Mucosa of rectum (tissue), 2 donors: ENCODE measurements around the gene FAM20C.
A peak's percentile ranks its signal among the peaks of the same experiment; 100 is the strongest.
"Not testable (repeated sequence)": the region's sequence is repeated elsewhere in the genome, so short reads cannot be mapped to it uniquely, and the experiment has no call there.

ENCODE experiments used
- H3K27ac ChIP-seq, 2 donors: one replicate each; pipeline ENCODE4 v1.7.0; 2013; ENCODE audit warnings: inconsistent platforms in 2 of 2, low read depth in 2 of 2, low read length in 2 of 2
- H3K27me3 ChIP-seq, 2 donors: one replicate each; pipeline ENCODE4 v1.7.0; 2013; ENCODE audit warnings: low read length in 2 of 2; ENCODE audit not compliant: control insufficient read depth in 2 of 2, insufficient read depth in 2 of 2
- H3K36me3 ChIP-seq, 2 donors: one replicate each; pipeline ENCODE4 v1.7.0; 2013; ENCODE audit warnings: low read length in 2 of 2; ENCODE audit not compliant: control insufficient read depth in 2 of 2, insufficient read depth in 2 of 2
- H3K4me1 ChIP-seq, 2 donors: one replicate each; pipeline ENCODE4 v1.7.0; 2013; ENCODE audit warnings: low read length in 2 of 2, mild to moderate bottlenecking in 1 of 2; ENCODE audit not compliant: control insufficient read depth in 2 of 2, insufficient read depth in 2 of 2
- H3K4me3 ChIP-seq, 2 donors: one replicate each; pipeline ENCODE4 v1.7.0; 2013; ENCODE audit warnings: low read length in 2 of 2
- H3K9ac ChIP-seq, 2 donors: one replicate each; pipeline ENCODE4 v1.7.0; 2013; ENCODE audit warnings: low read length in 2 of 2, low read depth in 1 of 2, mild to moderate bottlenecking in 1 of 2
- H3K9me3 ChIP-seq, 2 donors: one replicate each; pipeline ENCODE4 v1.7.0; 2013; ENCODE audit warnings: low read length in 2 of 2; ENCODE audit not compliant: control insufficient read depth in 2 of 2
- donor health status: healthy.
- donor health status: Normal muscosa, but diverticular disease.

FAM20C gene

GRCh38 chr7:175955-176354, 16.4 kb upstream of the FAM20C start:
- no peaks in the 10 kb centered on the region for H3K36me3 ChIP-seq
- H3K27ac ChIP-seq, result no peak overlapping the region
- no peaks in the 10 kb centered on the region for H3K9me3 ChIP-seq
- no peak overlapping the region for H3K4me3 ChIP-seq
- H3K27me3 ChIP-seq, result no peaks in the 10 kb centered on the region
- H3K9ac ChIP-seq, result no peak overlapping the region
- H3K4me1 ChIP-seq, result peaks cover 0 to 4% of the 10 kb centered on the region in 2 donors

GRCh38 chr7:176381-176780, 16.0 kb upstream of the FAM20C start:
- peaks cover 0 to 4% of the 10 kb centered on the region in 2 donors for H3K4me1 ChIP-seq
- H3K9me3 ChIP-seq, result no peaks in the 10 kb centered on the region
- H3K4me3 ChIP-seq, result no peak overlapping the region
- no peak overlapping the region for H3K9ac ChIP-seq
- H3K27ac ChIP-seq, result no peak overlapping the region
- H3K36me3 ChIP-seq, result no peaks in the 10 kb centered on the region
- no peaks in the 10 kb centered on the region for H3K27me3 ChIP-seq

- no peak overlapping the region for H3K4me3 ChIP-seq
- no peaks in the 10 kb centered on the region for H3K27me3 ChIP-seq
- no peaks in the 10 kb centered on the region for H3K9me3 ChIP-seq
- H3K9ac ChIP-seq, result no peak overlapping the region
- H3K27ac ChIP-seq, result no peak overlapping the region
- peaks cover 0 to 4% of the 10 kb centered on the region in 2 donors for H3K4me1 ChIP-seq
- H3K36me3 ChIP-seq, result no peaks in the 10 kb centered on the region
Observed at GRCh38 chr7:176786-177459, 15.4 kb upstream of the FAM20C start.

GRCh38 chr7:178444-178843, 13.9 kb upstream of the FAM20C start:
- no peak overlapping the region for H3K9ac ChIP-seq

GRCh38 chr7:179209-179681, 13.1 kb upstream of the FAM20C start:
- no peak overlapping the region for H3K4me3 ChIP-seq
- peaks cover 0 to 4% of the 10 kb centered on the region in 2 donors for H3K4me1 ChIP-seq
- H3K9me3 ChIP-seq, result no peaks in the 10 kb centered on the region
- H3K27me3 ChIP-seq, result no peaks in the 10 kb centered on the region
- H3K36me3 ChIP-seq, result no peaks in the 10 kb centered on the region
- H3K27ac ChIP-seq, result peak overlapping the region; percentile 43 to 56
- no peak overlapping the region for H3K9ac ChIP-seq

More at GRCh38 chr7:178444-178843, 13.9 kb upstream of the FAM20C start:
- Histone ChIP-seq H3K27me3 (no peaks in the 10 kb centered on the region), H3K4me1 (peaks cover 0 to 4% of the 10 kb centered on the region in 2 donors), H3K9me3 (no peaks in the 10 kb centered on the region), H3K27ac (peak overlapping the region in 1 of 2 donors; percentile 16), H3K36me3 (no peaks in the 10 kb centered on the region), H3K4me3 (no peak overlapping the region)

- no peaks in the 10 kb centered on the region for H3K9me3 ChIP-seq
- H3K27me3 ChIP-seq, result no peaks in the 10 kb centered on the region
- H3K4me1 ChIP-seq, result peaks cover 0 to 4% of the 10 kb centered on the region in 2 donors
- no peak overlapping the region for H3K9ac ChIP-seq
- no peaks in the 10 kb centered on the region for H3K36me3 ChIP-seq
- peak overlapping the region in 1 of 2 donors; percentile 43 for H3K27ac ChIP-seq
- H3K4me3 ChIP-seq, result no peak overlapping the region
Observed at GRCh38 chr7:179948-180694, 12.2 kb upstream of the FAM20C start.

- Histone ChIP-seq H3K27me3 (no peaks in the 10 kb centered on the region), H3K4me1 (peaks cover 0 to 4% of the 10 kb centered on the region in 2 donors), H3K4me3 (no peak overlapping the region), H3K27ac (no peak overlapping the region), H3K9ac (no peak overlapping the region), H3K9me3 (no peaks in the 10 kb centered on the region), H3K36me3 (no peaks in the 10 kb centered on the region)
Observed at GRCh38 chr7:181738-182137, 10.6 kb upstream of the FAM20C start.

GRCh38 chr7:182502-182901, 9.9 kb upstream of the FAM20C start:
- H3K9me3 ChIP-seq, H3K27ac ChIP-seq, H3K4me3 ChIP-seq, H3K27me3 ChIP-seq, H3K4me1 ChIP-seq, H3K36me3 ChIP-seq, H3K9ac ChIP-seq: not testable (repeated sequence)

GRCh38 chr7:183496-184292, 8.7 kb upstream of the FAM20C start:
- Histone ChIP-seq H3K4me3 (no peak overlapping the region), H3K27ac (no peak overlapping the region), H3K4me1 (peaks cover 0 to 4% of the 10 kb centered on the region in 2 donors), H3K27me3 (no peaks in the 10 kb centered on the region), H3K9ac (no peak overlapping the region), H3K36me3 (no peaks in the 10 kb centered on the region), H3K9me3 (no peaks in the 10 kb centered on the region)
